OCI-M2 (cell line): Measurements from ENCODE around the gene OARD1.
A peak's percentile ranks its signal among the peaks of the same experiment; 100 is the strongest.

Source experiments
- DNase-seq: peaks from one replicate; lab custom pipeline; 2025; ENCODE audit not compliant: unreplicated experiment; lab: John Stamatoyannopoulos, UW

OARD1 gene

DNA sequence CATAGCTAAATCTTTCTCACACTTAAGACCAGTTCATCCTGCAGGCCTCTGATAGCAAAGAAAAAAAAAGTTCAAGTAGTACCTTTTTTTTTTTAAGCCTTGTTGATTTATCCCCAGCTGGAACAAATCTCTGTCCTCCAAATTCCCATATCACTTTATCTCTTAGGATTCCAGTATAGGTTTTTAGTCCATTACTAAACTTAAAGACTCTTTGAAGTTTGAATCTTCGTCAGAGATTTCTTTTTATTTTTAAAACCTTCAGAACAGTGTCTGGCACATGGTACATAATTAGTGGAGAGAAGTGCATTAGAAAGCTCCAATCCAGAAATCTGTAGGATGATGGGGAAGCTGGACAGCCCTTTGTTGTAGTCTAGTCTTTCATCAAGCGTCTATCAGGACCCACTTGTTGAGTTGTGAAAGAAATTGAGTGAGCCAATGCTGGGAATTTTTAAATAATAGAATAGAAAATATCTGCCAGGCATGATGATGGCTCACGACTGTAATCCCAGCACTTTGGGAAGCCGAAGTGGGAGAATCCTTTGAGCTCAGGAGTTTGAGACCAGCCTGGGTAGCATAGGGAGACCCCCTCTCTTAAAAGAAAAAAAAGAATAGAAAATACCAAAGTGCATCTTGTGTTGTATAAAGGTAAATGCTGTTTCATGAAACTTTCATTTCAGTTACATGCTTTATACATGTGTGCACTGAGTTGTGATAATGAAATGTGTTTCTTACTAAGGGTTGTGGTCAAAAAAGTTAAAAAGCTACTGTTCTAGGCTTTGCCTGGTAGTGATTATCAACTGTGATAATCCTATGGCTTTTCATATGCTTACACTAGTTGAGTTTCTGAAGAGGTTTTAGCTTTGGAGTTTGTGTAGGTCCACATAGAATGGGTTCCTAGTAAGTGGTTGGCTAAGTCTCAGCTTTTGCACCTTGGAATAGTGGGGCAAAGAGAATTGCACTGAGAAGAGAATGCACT is 3.8 kb upstream of the OARD1 start:
- DNase-seq, result no peak

- no peak for DNase-seq
Measured at GRCh38 chr6:41074692-41075436, 2.7 kb upstream of the OARD1 start.

DNA sequence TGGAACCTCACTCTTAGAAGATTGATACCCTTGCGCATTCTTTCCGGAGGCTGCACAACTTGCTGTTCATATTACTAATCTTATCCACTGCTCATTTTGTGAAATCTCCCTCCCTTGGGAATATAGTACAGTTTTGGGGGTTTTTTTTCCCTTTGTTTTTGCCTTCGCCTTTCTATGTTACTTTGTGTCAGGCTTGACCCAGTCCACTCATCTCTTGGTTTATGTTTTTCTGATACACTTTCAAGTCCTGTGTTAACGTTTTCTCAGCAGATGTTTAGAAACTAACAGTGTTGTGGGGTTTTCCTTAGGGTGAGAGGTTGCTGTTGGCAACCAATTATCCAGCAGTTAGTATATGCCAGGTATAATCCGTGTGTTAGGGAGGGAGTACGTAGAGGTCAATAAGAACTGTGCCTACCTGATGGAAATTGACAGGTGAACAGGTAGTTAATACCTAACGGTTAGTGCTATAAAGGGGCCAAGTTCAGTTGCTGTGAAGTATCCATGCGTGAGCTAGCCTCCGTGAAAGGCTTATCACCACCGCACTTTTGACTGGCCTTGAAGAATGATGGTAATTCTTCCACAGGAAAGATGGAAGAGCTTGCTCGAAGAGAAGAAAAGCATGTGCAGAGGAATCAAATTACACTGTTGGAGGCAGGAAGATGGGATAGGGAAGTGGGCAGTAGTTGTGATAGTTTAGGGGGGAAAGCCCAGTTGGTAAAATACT is 2.0 kb upstream of the OARD1 start:
- no peak for DNase-seq

- DNase-seq, result peak; percentile 42
Measured at GRCh38 chr6:41073203-41073967, 1.2 kb upstream of the OARD1 start.

- no peak for DNase-seq
Measured at GRCh38 chr6:41072836-41073202, 663 bp upstream of the OARD1 start, which contains the start of gene NFYA. TSS of gene NFYA (plus strand) at chr6:41072974. CDS start at chr6:41079090, 6,116 bp downstream.

GRCh38 chr6:41071501-41071922 is 644 bp downstream of the OARD1 start:
- DNase-seq, result no peak

- DNase-seq, result no peak
Measured at GRCh38 chr6:41066867-41067304, 5.3 kb downstream of the OARD1 start.

DNA sequence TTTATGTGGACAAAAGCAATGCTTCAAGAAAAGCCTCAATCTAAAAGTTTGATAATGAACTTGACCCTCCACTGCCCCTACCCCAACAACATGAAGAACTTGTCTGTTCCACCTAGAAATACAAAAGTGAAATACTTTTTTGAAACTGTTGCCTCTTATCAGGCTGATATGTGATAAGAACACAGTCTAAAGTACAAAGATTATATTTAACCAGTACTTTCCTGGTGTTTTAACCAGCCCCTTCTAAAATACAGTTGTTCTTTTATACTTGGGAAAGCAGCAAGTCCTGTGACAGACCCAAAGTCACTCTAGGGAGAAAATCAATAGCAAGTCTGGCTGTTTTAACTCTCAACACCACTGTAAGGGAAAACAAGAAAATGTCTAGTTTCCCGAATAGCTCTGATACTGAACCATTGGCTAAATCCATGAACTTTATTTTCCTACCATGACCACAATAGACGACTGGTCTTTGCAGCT is 6.6 kb downstream of the OARD1 start:
- DNase-seq, result no peak

DNA sequence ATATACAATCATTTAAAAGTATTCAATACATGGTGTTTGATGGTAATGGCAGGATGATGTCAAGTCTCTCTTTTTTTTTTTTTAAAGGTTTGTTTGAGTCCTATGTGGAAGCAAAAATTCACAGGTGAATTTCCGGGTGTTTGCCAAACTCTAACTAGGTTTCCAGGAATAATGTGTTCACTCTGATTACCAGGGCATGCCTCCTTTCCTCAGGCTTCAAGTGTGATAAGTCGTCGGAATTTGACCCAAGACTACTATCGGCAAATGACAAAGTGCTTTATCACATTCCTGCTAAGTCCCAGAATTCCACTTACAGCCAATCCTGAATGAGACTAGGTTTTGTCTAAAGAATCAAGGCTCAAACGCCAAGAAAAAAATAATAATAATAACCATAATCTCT is 7.3 kb downstream of the OARD1 start:
- DNase-seq, result no peak

DNA sequence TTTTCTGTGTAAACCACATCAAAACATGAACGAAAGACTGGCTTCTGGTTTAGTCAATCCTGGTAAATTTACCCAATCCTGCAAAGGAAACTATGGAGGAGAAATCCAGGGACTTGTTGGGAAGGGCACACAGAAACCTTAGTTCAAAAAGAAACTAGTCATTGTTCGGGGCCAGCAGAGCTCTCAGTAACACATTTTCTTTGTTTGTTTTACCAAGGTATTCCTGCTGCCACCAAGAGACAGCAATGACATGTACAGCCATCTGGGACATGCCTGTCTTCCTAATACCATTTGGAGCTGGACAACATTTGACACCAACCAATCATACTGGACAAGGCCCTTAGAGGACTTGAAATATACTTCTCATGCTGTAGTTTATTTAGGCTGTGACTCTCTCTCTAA is 8.3 kb downstream of the OARD1 start:
- no peak for DNase-seq

DNA sequence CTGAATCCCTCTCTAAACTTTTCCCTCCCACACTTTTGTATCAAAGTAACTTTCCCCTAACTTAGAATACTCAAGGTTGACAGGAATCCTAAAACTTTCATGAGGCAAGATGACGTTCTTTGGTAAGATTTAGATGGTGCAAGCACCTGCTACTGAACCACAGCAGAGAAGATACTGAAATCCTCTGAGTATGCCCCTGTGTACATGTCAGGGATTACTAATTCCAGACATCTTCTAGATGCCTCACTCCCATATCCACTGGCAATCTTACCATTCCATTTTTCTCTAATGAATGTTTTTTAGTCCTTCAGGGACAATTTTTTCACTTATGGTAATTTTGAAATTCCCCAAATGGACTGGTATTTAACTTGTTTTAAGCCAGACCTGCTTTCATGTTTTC is 10.1 kb downstream of the OARD1 start:
- DNase-seq, result no peak

DNA sequence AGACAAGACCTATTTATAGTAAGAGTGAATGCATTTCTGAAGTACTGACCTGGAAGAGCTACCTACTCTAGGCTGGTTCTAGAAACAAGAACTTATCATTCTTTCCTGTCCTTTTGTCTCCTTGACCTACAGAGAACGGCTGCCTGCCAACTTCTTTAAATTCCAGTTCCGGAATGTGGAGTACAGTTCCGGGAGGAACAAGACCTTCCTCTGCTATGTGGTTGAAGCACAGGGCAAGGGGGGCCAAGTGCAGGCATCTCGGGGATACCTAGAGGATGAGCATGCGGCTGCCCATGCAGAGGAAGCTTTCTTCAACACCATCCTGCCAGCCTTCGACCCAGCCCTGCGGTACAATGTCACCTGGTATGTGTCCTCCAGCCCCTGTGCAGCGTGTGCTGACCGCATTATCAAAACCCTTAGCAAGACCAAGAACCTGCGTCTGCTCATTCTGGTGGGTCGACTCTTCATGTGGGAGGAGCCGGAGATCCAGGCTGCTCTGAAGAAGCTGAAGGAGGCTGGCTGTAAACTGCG is 10.9 kb downstream of the OARD1 start:
- DNase-seq, result no peak

DNA sequence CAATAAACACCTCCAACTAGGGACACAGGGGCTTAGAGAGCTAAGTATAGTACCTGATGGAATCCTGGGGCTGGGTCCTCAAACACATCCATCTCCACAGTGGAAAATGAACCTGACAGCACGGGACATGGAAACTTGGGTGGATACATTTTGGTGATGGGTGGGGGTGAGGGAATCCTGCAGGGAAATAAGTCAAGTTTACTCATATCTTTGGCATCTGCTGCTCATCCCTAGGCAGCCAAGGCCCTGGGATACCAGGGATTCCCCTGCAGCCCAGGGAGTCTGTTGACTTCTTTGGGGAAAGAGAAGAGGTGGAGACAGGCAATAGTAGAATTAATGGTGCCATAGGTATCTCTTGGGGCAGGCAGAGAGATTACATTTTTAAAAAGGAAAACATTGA is 12.6 kb downstream of the OARD1 start:
- DNase-seq, result no peak

DNA sequence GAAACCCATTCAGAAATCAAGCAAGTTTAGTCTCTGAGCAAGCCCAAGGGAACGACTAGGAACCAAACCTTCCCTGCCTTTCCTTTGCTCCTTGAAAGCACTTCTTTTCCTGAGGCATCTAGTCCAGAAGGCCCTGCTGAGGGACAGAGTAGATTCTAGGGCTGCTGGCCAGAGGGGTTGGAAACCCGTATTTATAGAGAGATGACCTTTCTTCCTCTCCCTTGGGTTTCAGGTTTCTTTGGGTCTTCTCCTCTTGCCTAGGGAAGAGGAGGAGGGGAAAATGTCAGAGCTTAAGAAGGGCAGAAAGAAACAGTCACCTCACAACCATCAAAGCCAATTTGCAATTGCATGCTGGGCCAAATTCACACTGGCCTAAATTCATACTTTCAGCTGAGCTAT is 13.4 kb downstream of the OARD1 start:
- no peak for DNase-seq

- no peak for DNase-seq
Measured at GRCh38 chr6:41056768-41057490, 15.2 kb downstream of the OARD1 start.

DNA sequence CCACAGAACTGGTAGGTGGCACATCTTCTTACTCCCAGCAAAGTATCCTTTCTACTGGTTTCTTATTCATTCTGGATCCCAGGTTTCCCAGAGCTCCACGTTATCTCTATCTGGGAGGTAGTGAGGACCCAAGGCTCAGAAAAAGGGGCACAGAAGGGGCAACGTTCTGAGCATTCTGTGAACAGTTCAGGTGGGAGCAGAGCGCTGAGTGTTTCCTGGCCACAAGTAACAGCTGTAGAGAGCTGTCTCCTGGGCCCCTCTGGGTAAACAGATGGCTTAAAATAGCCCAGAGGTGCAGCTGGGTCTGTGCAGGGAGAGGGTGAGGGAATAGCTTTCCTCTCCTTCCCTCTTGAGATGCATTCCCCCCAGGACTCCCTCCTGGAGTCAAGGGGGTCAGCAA is 17.0 kb downstream of the OARD1 start:
- DNase-seq, result no peak

- DNase-seq, result no peak
Measured at GRCh38 chr6:41054511-41054910, 17.6 kb downstream of the OARD1 start.

- DNase-seq, result no peak
Measured at GRCh38 chr6:41053041-41053440, 19.1 kb downstream of the OARD1 start, which contains the start of gene APOBEC2. TSS of gene APOBEC2 (plus strand) at chr6:41053202. CDS start at chr6:41053348, 146 bp downstream.

DNA sequence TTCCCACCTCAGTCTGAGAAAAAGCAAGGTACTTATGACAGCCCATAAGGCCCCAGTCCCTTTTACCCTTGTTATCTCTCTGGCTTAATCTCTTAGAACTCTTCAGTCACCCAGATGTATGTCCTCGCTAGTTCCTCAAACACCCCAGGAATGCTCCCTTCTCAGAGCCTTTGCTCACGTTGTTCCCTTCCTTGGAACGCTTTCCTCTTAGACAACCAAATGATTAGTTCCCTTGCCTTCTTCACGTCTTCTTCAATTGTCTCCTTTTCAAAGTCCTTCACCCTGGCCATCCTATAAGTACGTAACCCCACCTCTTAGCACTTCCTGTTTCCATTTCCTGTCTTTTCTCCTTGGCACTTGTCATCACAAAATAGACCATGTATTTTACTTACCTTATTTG is 20.3 kb downstream of the OARD1 start:
- DNase-seq, result no peak
